ENCODE results near the gene OSGIN1.

Gene OSGIN1

DNA sequence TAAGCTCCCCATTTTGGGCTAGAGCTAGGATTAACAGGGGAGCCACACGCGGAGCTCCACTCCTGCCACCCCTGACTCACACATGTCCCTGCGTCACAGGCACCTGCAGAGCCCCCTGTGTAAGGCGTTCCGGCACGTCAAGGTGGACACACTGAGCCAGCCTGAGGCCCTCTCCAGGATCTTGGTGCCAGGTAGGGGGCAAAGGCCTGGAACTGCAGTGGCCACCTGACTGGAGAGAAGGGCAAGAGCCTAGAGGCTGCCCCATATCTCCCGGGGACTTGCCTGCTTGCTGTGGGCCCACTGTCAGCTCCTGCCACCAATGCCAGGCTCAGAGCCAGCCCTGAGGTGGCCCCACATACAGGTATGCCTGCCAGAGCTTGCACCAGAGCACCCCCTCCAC, 48.7 kb downstream of the OSGIN1 start:
- Histone ChIP-seq H3K4me1 (ENCODE audit: control insufficient read depth in 1 of 2, insufficient read depth in 2 of 2, low read length in 2 of 2) (no peaks in the 10 kb centered on the region), H3K27ac (ENCODE audit: low read length) (no peak overlapping the region), H3K9me3 (ENCODE audit: control insufficient read depth in 1 of 2, low read length in 2 of 2) (no peaks in the 10 kb centered on the region), H3K36me3 (ENCODE audit: control insufficient read depth in 1 of 2, insufficient read depth in 2 of 2, low read length in 2 of 2) (no peaks in the 10 kb centered on the region), H3K27me3 (ENCODE audit: low read depth, low read length) (peaks cover under 1% of the 10 kb centered on the region), H3K4me3 (ENCODE audit: low read depth in 1 of 2, low read length in 2 of 2) (no peak overlapping the region)

GRCh38 chr16:84003038-84003437, 50.0 kb downstream of the OSGIN1 start:
- Histone ChIP-seq H3K9me3 (ENCODE audit: control insufficient read depth in 1 of 2, low read length in 2 of 2) (no peaks in the 10 kb centered on the region), H3K4me3 (ENCODE audit: low read depth in 1 of 2, low read length in 2 of 2) (no peak overlapping the region), H3K4me1 (ENCODE audit: control insufficient read depth in 1 of 2, insufficient read depth in 2 of 2, low read length in 2 of 2) (no peaks in the 10 kb centered on the region), H3K36me3 (ENCODE audit: control insufficient read depth in 1 of 2, insufficient read depth in 2 of 2, low read length in 2 of 2) (no peaks in the 10 kb centered on the region), H3K27ac (ENCODE audit: low read length) (no peak overlapping the region), H3K27me3 (ENCODE audit: low read depth, low read length) (no peaks in the 10 kb centered on the region)

DNA sequence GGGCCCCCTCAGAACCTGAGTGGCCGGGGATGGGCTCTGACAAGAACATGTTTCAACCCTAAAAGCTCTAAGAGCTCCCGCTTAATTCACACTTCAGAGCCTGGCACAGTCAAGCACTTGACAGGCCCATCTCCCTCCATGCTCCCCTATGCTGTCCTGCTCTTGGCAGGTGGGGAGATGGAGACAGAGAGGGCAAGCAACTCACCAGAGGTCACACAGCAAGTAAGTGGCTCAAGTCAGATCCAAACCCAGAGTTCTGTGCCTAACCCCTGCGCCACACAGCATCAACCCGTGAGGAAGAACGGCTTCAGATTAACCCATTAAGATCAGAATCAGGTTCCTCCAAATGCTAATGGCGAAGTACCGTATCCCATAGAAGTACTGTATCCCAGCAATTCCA, 51.4 kb downstream of the OSGIN1 start:
- no peaks in the 10 kb centered on the region for H3K27me3 ChIP-seq (ENCODE audit: low read depth, low read length)
- H3K4me3 ChIP-seq (ENCODE audit: low read depth in 1 of 2, low read length in 2 of 2) = no peak overlapping the region

GRCh38 chr16:84005391-84005790, 52.4 kb downstream of the OSGIN1 start:
- no peaks in the 10 kb centered on the region for H3K9me3 ChIP-seq (ENCODE audit: control insufficient read depth in 1 of 2, low read length in 2 of 2)
- no peak overlapping the region for H3K27ac ChIP-seq (ENCODE audit: low read length)
- no peaks in the 10 kb centered on the region for H3K4me1 ChIP-seq (ENCODE audit: control insufficient read depth in 1 of 2, insufficient read depth in 2 of 2, low read length in 2 of 2)
- H3K4me3 ChIP-seq (ENCODE audit: low read depth in 1 of 2, low read length in 2 of 2) = no peak overlapping the region
- H3K36me3 ChIP-seq (ENCODE audit: control insufficient read depth in 1 of 2, insufficient read depth in 2 of 2, low read length in 2 of 2) = no peaks in the 10 kb centered on the region
- H3K27me3 ChIP-seq (ENCODE audit: low read depth, low read length) = no peaks in the 10 kb centered on the region

More for the DNA sequence above, 51.4 kb downstream of the OSGIN1 start:
- no peaks in the 10 kb centered on the region for H3K9me3 ChIP-seq (ENCODE audit: control insufficient read depth in 1 of 2, low read length in 2 of 2)
- no peak overlapping the region for H3K27ac ChIP-seq (ENCODE audit: low read length)
- no peaks in the 10 kb centered on the region for H3K4me1 ChIP-seq (ENCODE audit: control insufficient read depth in 1 of 2, insufficient read depth in 2 of 2, low read length in 2 of 2)
- no peaks in the 10 kb centered on the region for H3K36me3 ChIP-seq (ENCODE audit: control insufficient read depth in 1 of 2, insufficient read depth in 2 of 2, low read length in 2 of 2)

DNA sequence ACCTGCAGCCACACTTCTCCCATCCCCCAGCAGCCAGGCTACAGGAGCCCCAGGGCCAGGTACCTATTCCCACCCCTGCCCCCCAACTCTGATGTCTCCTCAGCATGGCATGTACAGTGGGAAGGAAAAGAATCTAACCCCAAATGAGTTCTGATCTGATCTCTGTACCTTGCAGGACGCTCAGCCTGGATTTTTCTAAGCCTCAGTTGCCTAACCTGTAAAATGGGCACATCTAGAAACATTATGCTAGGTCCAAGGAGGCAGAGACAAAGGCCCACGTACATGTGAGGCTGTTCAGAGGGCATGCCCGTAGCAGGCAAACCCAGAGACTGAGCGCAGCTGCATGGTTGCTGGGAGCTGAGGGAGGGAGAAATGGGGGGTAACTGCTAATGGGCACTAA, 54.5 kb downstream of the OSGIN1 start:
- Histone ChIP-seq H3K27ac (ENCODE audit: low read length) (no peak overlapping the region), H3K4me3 (ENCODE audit: low read depth in 1 of 2, low read length in 2 of 2) (no peak overlapping the region), H3K9me3 (ENCODE audit: control insufficient read depth in 1 of 2, low read length in 2 of 2) (no peaks in the 10 kb centered on the region), H3K36me3 (ENCODE audit: control insufficient read depth in 1 of 2, insufficient read depth in 2 of 2, low read length in 2 of 2) (no peaks in the 10 kb centered on the region), H3K27me3 (ENCODE audit: low read depth, low read length) (no peaks in the 10 kb centered on the region), H3K4me1 (ENCODE audit: control insufficient read depth in 1 of 2, insufficient read depth in 2 of 2, low read length in 2 of 2) (no peaks in the 10 kb centered on the region)

DNA sequence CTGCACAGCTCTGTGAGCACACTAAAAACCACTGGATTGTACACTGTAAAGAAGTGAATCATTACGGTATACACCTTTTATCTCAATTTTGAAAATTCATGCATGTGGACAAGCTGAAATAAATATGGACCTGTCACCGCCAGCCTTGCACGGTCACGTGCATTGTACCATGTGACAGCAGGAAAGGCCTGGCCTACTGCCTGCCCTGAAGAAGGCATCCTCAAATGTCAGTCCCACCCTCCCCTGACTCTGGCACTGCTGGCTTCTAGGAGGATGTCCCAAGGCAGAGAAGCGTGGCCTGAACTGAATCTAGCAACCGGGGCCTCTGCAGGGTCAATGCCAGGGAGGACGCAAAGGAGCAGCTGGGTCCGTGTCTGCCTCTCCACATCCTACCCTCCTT, 54.9 kb downstream of the OSGIN1 start:
- H3K36me3 ChIP-seq (ENCODE audit: control insufficient read depth in 1 of 2, insufficient read depth in 2 of 2, low read length in 2 of 2) = no peaks in the 10 kb centered on the region
- no peak overlapping the region for H3K27ac ChIP-seq (ENCODE audit: low read length)
- no peak overlapping the region for H3K4me3 ChIP-seq (ENCODE audit: low read depth in 1 of 2, low read length in 2 of 2)
- no peaks in the 10 kb centered on the region for H3K9me3 ChIP-seq (ENCODE audit: control insufficient read depth in 1 of 2, low read length in 2 of 2)
- no peaks in the 10 kb centered on the region for H3K4me1 ChIP-seq (ENCODE audit: control insufficient read depth in 1 of 2, insufficient read depth in 2 of 2, low read length in 2 of 2)
- no peaks in the 10 kb centered on the region for H3K27me3 ChIP-seq (ENCODE audit: low read depth, low read length)

DNA sequence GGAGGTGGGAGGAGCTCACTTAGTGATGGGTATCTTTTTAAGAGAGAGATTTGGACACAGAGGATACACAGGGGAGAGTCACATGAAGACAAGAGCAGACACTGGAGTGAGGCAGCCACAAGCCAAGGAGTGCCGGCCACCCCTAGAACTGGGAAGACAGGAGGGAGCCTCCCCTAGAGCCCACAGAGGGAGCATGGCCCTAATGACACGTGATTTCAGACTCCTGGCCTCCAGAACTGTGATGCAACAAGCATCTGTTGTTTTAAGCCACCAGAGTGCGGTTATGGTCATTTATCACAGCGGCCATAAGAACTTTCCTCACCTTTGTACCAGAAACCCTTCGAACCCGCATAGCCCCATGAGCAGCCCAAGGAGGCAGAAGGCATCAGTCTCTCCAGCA, 56.2 kb downstream of the OSGIN1 start:
- Histone ChIP-seq H3K4me1 (ENCODE audit: control insufficient read depth in 1 of 2, insufficient read depth in 2 of 2, low read length in 2 of 2) (no peaks in the 10 kb centered on the region), H3K27me3 (ENCODE audit: low read depth, low read length) (no peaks in the 10 kb centered on the region), H3K9me3 (ENCODE audit: control insufficient read depth in 1 of 2, low read length in 2 of 2) (no peaks in the 10 kb centered on the region), H3K27ac (ENCODE audit: low read length) (no peak overlapping the region), H3K4me3 (ENCODE audit: low read depth in 1 of 2, low read length in 2 of 2) (no peak overlapping the region), H3K36me3 (ENCODE audit: control insufficient read depth in 1 of 2, insufficient read depth in 2 of 2, low read length in 2 of 2) (no peaks in the 10 kb centered on the region)

DNA sequence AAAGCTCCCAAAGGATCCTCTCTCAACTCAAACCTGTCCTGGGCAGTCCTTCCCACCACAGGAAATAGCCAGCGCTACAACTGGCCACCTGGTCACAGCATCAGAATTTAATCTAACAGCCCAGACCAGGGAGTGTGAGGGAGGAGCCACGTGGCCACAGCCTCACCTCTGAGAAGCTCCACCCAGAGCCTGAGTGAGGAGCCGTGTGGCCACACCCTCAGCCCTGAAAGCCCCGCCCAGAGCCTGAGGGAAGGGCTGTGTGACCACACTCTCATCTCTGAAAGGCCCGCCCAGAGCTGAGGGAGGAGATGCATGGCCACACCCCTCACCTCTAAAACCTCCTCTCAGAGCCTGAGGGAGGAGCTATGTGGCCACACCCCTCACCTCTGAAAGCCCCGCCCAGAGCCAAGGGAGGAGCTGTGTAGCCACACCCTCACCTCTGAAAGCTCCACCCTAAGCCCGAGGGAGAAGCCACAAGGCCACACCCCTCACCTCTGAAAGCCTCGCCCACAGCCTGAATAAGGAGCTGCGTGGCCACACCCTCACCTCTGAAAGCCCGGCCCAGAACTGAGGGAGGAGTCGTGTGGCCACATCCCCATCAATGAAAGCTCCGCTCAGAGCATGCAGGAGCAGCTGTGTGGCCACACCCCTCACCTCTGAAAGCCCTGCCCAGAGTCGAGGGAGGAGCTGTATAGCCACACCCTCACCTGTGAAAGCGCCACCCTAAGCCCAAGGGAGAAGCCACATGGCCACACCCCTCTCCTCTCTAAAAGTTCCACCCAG, 60.9 kb downstream of the OSGIN1 start:
- H3K36me3 ChIP-seq (ENCODE audit: control insufficient read depth in 1 of 2, insufficient read depth in 2 of 2, low read length in 2 of 2) = no peaks in the 10 kb centered on the region
- H3K4me1 ChIP-seq (ENCODE audit: control insufficient read depth in 1 of 2, insufficient read depth in 2 of 2, low read length in 2 of 2) = no peaks in the 10 kb centered on the region
- no peak overlapping the region for H3K4me3 ChIP-seq (ENCODE audit: low read depth in 1 of 2, low read length in 2 of 2)
- no peaks in the 10 kb centered on the region for H3K27me3 ChIP-seq (ENCODE audit: low read depth, low read length)
- no peaks in the 10 kb centered on the region for H3K9me3 ChIP-seq (ENCODE audit: control insufficient read depth in 1 of 2, low read length in 2 of 2)
- no peak overlapping the region for H3K27ac ChIP-seq (ENCODE audit: low read length)

DNA sequence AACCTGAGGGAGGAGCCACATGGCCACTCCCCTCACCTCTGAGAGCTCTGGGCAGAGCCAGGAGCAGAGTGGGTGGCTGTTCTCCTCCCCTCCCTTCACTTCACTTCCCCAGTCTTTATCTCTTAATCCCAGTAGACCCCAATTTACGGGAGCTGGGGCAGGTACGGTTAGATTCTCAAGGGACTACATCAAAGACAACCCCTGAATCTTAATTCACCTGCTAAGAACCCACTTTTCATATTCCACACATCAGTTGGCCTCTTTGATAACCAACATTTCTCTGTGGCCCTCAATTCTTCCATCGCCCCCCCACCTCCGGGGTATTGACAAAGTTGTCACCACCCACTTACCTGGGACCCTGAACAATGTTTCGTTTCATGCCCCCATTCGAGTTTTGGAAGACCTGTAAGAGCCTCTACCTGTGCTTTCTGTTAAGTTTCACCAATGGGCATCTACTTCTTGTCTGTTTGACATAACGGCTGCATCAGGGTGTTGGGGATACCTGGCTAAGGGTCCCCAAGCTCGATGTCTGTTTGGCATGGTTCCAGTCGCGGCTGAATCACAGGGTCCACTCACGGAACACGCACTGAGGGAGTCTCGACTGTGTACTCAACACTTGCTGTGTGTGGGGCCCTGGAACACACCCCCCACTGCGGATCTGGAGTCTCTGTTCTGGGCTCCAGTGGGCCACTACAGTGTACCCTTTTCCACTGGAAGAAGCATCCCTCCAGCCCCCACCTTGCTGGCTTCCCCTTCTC, 61.7 kb downstream of the OSGIN1 start:
- Histone ChIP-seq H3K27me3 (ENCODE audit: low read depth, low read length) (no peaks in the 10 kb centered on the region), H3K4me3 (ENCODE audit: low read depth in 1 of 2, low read length in 2 of 2) (no peak overlapping the region), H3K9me3 (ENCODE audit: control insufficient read depth in 1 of 2, low read length in 2 of 2) (no peaks in the 10 kb centered on the region), H3K27ac (ENCODE audit: low read length) (no peak overlapping the region), H3K4me1 (ENCODE audit: control insufficient read depth in 1 of 2, insufficient read depth in 2 of 2, low read length in 2 of 2) (no peaks in the 10 kb centered on the region), H3K36me3 (ENCODE audit: control insufficient read depth in 1 of 2, insufficient read depth in 2 of 2, low read length in 2 of 2) (no peaks in the 10 kb centered on the region)

DNA sequence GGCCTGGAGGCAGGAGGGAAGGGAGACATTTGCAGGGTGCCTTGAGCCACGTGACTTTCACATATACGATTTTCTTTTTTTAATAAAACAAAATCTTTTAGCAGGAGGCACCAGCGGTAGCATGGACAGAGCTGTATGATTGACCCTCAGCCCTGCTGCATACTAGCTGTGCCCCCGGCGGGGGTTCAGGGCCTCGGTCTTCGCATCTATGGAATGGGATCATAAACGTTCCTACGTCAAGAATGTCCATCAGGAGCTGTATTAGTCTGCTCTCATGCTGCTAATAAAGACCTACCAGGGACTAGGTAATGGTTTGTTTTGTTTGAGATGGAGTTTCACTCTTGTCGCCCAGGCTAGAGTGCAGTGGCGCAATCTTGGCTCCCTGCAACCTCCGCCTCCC, 62.4 kb downstream of the OSGIN1 start:
- Histone ChIP-seq H3K4me1 (ENCODE audit: control insufficient read depth in 1 of 2, insufficient read depth in 2 of 2, low read length in 2 of 2) (no peaks in the 10 kb centered on the region), H3K27me3 (ENCODE audit: low read depth, low read length) (no peaks in the 10 kb centered on the region), H3K9me3 (ENCODE audit: control insufficient read depth in 1 of 2, low read length in 2 of 2) (no peaks in the 10 kb centered on the region), H3K27ac (ENCODE audit: low read length) (no peak overlapping the region), H3K36me3 (ENCODE audit: control insufficient read depth in 1 of 2, insufficient read depth in 2 of 2, low read length in 2 of 2) (no peaks in the 10 kb centered on the region), H3K4me3 (ENCODE audit: low read depth in 1 of 2, low read length in 2 of 2) (no peak overlapping the region)
